Astrocyte of the spinal cord (primary cell): ENCODE measurements around the gene EN1.

Experiments used
- DNase-seq: peaks from one replicate; pipeline ENCODE4 v3.0.0; 2011; ENCODE audit warnings: low read depth, low spot score
- H3K4me3 ChIP-seq: 2 replicates; pipeline ENCODE4 v1.5.1; 2011; ENCODE audit warnings: low read depth, mild to moderate bottlenecking, low read length, moderate library complexity
- in situ Hi-C: cut with HindIII; loops from 2 replicates; pipeline ENCODE4 v1.10.0; 2017; ENCODE audit warnings: low sequenced_read_pairs
- TF ChIP-seq, protein P1 (sequence below): IDR thresholded peaks from 2 replicates; pipeline ENCODE4 v1.5.1; 2012; ENCODE audit warnings: low read depth, mild to moderate bottlenecking, low read length, inconsistent platforms

The EN1 gene

DNA sequence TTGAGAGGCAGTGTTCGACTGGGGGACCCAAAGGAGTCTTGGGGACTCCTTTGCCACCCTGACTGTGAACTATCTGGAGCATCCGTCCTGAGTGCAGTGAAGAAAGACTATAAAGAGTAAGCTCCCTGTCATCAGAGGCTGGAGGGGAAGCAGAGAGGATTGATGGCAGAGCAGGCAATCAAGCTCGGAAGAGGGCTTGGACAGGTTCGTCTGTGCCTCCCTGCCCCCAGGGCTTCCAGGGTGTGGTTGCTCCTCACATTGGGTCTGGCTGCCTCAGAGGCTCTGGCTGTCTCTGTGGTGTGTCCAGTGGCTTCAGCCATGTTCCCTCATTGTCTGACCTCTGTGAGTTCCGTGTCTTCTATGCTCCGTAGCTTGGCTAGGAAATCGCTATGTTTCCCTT, 13.8 kb upstream of the EN1 start:
- H3K4me3 ChIP-seq, result no peak overlapping the region
- in situ Hi-C loops, result no loop called here
- no peak for DNase-seq
- TF ChIP-seq, protein P1, sequence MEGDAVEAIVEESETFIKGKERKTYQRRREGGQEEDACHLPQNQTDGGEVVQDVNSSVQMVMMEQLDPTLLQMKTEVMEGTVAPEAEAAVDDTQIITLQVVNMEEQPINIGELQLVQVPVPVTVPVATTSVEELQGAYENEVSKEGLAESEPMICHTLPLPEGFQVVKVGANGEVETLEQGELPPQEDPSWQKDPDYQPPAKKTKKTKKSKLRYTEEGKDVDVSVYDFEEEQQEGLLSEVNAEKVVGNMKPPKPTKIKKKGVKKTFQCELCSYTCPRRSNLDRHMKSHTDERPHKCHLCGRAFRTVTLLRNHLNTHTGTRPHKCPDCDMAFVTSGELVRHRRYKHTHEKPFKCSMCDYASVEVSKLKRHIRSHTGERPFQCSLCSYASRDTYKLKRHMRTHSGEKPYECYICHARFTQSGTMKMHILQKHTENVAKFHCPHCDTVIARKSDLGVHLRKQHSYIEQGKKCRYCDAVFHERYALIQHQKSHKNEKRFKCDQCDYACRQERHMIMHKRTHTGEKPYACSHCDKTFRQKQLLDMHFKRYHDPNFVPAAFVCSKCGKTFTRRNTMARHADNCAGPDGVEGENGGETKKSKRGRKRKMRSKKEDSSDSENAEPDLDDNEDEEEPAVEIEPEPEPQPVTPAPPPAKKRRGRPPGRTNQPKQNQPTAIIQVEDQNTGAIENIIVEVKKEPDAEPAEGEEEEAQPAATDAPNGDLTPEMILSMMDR, result no peak

- no peak for DNase-seq
- TF ChIP-seq, protein P1, result no peak
- no peak overlapping the region for H3K4me3 ChIP-seq
- in situ Hi-C loops, result no loop called here
Observed at GRCh38 chr2:118860506-118860905, 13.1 kb upstream of the EN1 start.

- DNase-seq, result no peak
- TF ChIP-seq, protein P1, result no peak
- no peak overlapping the region for H3K4me3 ChIP-seq
- in situ Hi-C loops, result no loop called here
Observed at GRCh38 chr2:118859157-118859770, 11.8 kb upstream of the EN1 start.

GRCh38 chr2:118858485-118859156, 11.2 kb upstream of the EN1 start:
- TF ChIP-seq, protein P1, result no peak
- no peak overlapping the region for H3K4me3 ChIP-seq
- no peak for DNase-seq
- in situ Hi-C loops, result no loop called here

DNA sequence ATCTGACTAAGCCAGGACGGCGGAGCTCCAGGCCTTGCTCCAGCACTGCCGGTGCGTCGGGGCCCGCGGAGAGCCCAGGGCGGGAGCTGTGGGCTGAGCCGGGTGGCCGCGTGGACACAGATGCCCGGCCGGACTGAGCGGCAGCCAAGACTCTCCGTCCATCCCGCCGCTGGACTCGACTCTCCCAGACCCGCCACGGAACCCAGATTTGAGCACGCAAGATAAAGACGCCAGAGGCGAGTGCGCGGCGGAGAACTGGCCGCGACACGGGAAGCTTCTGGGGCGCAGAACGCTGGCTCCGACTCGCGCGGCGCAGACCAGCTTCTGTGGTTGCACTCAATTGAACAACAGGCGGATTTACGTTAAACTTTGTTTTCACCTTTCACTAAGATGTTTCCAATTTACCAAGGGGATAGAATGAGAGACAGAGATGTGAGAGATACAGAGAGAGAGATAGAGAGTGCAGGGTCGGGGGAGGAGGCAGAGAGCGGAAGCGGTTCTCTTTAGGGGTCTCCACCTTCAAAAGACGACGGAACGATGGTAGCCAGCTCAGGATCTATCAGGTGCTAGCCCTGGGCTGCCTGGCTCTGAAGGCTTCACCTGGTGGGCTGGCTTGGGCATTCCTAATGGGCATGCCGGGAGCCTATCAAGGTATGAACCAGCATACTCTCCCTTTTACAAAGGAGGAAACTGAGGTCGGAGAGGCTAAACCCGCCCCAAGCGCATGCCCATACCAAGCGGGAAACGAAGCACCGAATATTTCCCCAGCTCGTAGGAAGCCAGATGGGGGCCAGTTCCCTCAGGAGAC, 10.4 kb upstream of the EN1 start:
- H3K4me3 ChIP-seq, result no peak overlapping the region
- TF ChIP-seq, protein P1, result no peak
- DNase-seq, result no peak
- in situ Hi-C loops, result no loop called here

- no peak for DNase-seq
- TF ChIP-seq, protein P1, result no peak
- no peak overlapping the region for H3K4me3 ChIP-seq
- in situ Hi-C loops, result no loop called here
Observed at GRCh38 chr2:118856978-118857676, 9.7 kb upstream of the EN1 start.
